WTC11 (cell line): Measurements from ENCODE around the gene KCNC2. TPM values are rescaled to one million over a fixed set of nuclear protein-coding genes. Genes with fewer than 3 reads are reported as not detected.

ENCODE experiments used
- ATAC-seq: fragments of 200-7000 bp; cut with Tn5 transposase; 2 replicates; pipeline ENCODE4 v1.10.0; 2021; ENCODE audit warnings: mild to moderate bottlenecking, moderate library complexity
- CTCF ChIA-PET: fragments of 300-600 bp; sonication (Branson Sonifier 250); formaldehyde crosslinking; loops from one replicate; lab custom pipeline; 2021; ENCODE audit warnings: antibody characterized with exemption; lab: Charles Lee
- POLR2A ChIA-PET: fragments of 350-600 bp; sonication (Branson Sonifier 250); formaldehyde crosslinking; loops from one replicate; lab custom pipeline; 2021; ENCODE audit warnings: antibody characterized with exemption; lab: Charles Lee
- DNase-seq: peaks from one replicate; pipeline ENCODE4 v3.0.0; 2021; ENCODE audit warnings: low spot score
- H3K27ac Mint-ChIP-seq: 2 replicates; pipeline ENCODE4 v1.8.0; 2021; ENCODE audit warnings: mixed read lengths
- H3K27me3 Mint-ChIP-seq: 2 replicates; pipeline ENCODE4 v1.8.0; 2021; ENCODE audit warnings: low read depth, mild to moderate bottlenecking, moderate library complexity, mixed read lengths
- H3K36me3 Mint-ChIP-seq: 2 replicates; pipeline ENCODE4 v1.8.0; 2021; ENCODE audit warnings: mixed read lengths
- H3K4me1 Mint-ChIP-seq: 2 replicates; pipeline ENCODE4 v1.8.0; 2022; ENCODE audit warnings: mixed read lengths
- H3K4me3 Mint-ChIP-seq: 2 replicates; pipeline ENCODE4 v1.8.0; 2021; ENCODE audit warnings: mild to moderate bottlenecking, moderate library complexity, mixed read lengths
- H3K9me3 Mint-ChIP-seq: 2 replicates; pipeline ENCODE4 v1.8.0; 2021; ENCODE audit warnings: mixed read lengths
- ELF4 ChIP-seq: sonication (generic); formaldehyde crosslinking; IDR thresholded peaks from 2 replicates; pipeline ENCODE4 v1.8.1; 2022; ENCODE audit warnings: low read depth, mild to moderate bottlenecking, moderate library complexity, missing genetic modification reagents
- GABPB1 ChIP-seq: sonication (generic); formaldehyde crosslinking; IDR thresholded peaks from 2 replicates; pipeline ENCODE4 v1.8.1; 2023; ENCODE audit warnings: mild to moderate bottlenecking, missing genetic modification reagents
- JAZF1 ChIP-seq: fragments of 250-450 bp; sonication (Bioruptor Pico); IDR thresholded peaks from 2 replicates; pipeline ENCODE4 v1.9.0; 2021; ENCODE audit warnings: moderate library complexity, mild to moderate bottlenecking, inconsistent platforms
- JUN ChIP-seq: sonication (generic); formaldehyde crosslinking; IDR thresholded peaks from 2 replicates; pipeline ENCODE4 v1.8.0; 2023; ENCODE audit warnings: mild to moderate bottlenecking, missing genetic modification reagents
- KAT7 ChIP-seq: sonication (generic); formaldehyde crosslinking; IDR thresholded peaks from 2 replicates; pipeline ENCODE4 v1.8.1; 2023; ENCODE audit warnings: missing genetic modification reagents, mild to moderate bottlenecking, borderline replicate concordance
- NR1H2 ChIP-seq: sonication (generic); formaldehyde crosslinking; IDR thresholded peaks from 2 replicates; pipeline ENCODE4 v1.9.0; 2021; ENCODE audit warnings: mild to moderate bottlenecking, moderate library complexity, missing genetic modification reagents
- OVOL2 ChIP-seq: fragments of 250-450 bp; sonication (Bioruptor Pico); IDR thresholded peaks from 2 replicates; pipeline ENCODE4 v1.9.0; 2021; ENCODE audit warnings: mild to moderate bottlenecking, borderline replicate concordance
- TEAD4 ChIP-seq: sonication (generic); formaldehyde crosslinking; IDR thresholded peaks from 2 replicates; pipeline ENCODE4 v1.8.0; 2022; ENCODE audit warnings: mild to moderate bottlenecking, missing genetic modification reagents
- TP53 ChIP-seq: sonication (generic); formaldehyde crosslinking; IDR thresholded peaks from 2 replicates; pipeline ENCODE4 v1.8.1; 2023; ENCODE audit warnings: mild to moderate bottlenecking, missing genetic modification reagents
- ZNF219 ChIP-seq: sonication (generic); formaldehyde crosslinking; IDR thresholded peaks from 2 replicates; pipeline ENCODE4 v1.8.0; 2023; ENCODE audit warnings: missing genetic modification reagents, mild to moderate bottlenecking, borderline replicate concordance
- ZNF263 ChIP-seq: sonication (generic); formaldehyde crosslinking; IDR thresholded peaks from 2 replicates; pipeline ENCODE4 v1.8.1; 2022; ENCODE audit warnings: low read depth, mild to moderate bottlenecking, moderate library complexity, missing genetic modification reagents
- ZNF317 ChIP-seq: sonication (generic); formaldehyde crosslinking; IDR thresholded peaks from 2 replicates; pipeline ENCODE4 v1.8.1; 2023; ENCODE audit warnings: low read depth, mild to moderate bottlenecking, moderate library complexity, missing genetic modification reagents, borderline replicate concordance
- ZNF423 ChIP-seq: fragments of 250-450 bp; sonication (Bioruptor Pico); IDR thresholded peaks from 2 replicates; pipeline ENCODE4 v2.1.2; 2022; ENCODE audit warnings: mild to moderate bottlenecking, moderate library complexity
- total RNA-seq: library from RNA; stranded (reverse); gene quantifications from 3 replicates; pipeline ENCODE4 v1.2.3, GENCODE V29; 2021
- TF ChIP-seq, protein P1 (sequence below): sonication (generic); formaldehyde crosslinking; IDR thresholded peaks from 2 replicates; pipeline ENCODE4 v1.8.0; 2022; ENCODE audit warnings: mild to moderate bottlenecking, missing genetic modification reagents
- TF ChIP-seq, protein P2 (sequence below): fragments of 250-450 bp; sonication (Bioruptor Pico); IDR thresholded peaks from 2 replicates; pipeline ENCODE4 v1.9.0; 2021; ENCODE audit warnings: mild to moderate bottlenecking
- TF ChIP-seq, protein P3 (sequence below): sonication (generic); formaldehyde crosslinking; IDR thresholded peaks from 2 replicates; pipeline ENCODE4 v1.8.0; 2022; ENCODE audit warnings: mild to moderate bottlenecking, missing genetic modification reagents
- TF ChIP-seq, protein P4 (sequence below): sonication (generic); formaldehyde crosslinking; conservative IDR thresholded peaks from 2 replicates; pipeline ENCODE4 v1.8.1; 2023; ENCODE audit warnings: mild to moderate bottlenecking, low read depth, missing genetic modification reagents, moderate library complexity
- TF ChIP-seq, protein P5 (sequence below): fragments of 250-450 bp; sonication (Bioruptor Pico); IDR thresholded peaks from 2 replicates; pipeline ENCODE4 v1.9.0; 2021; ENCODE audit warnings: mild to moderate bottlenecking, borderline replicate concordance
- TF ChIP-seq, protein P6 (sequence below): sonication (generic); formaldehyde crosslinking; IDR thresholded peaks from 2 replicates; pipeline ENCODE4 v1.8.0; 2023; ENCODE audit warnings: missing genetic modification reagents

The KCNC2 gene
- total RNA-seq, 1 experiment from 2014 or later, result not detected

DNA sequence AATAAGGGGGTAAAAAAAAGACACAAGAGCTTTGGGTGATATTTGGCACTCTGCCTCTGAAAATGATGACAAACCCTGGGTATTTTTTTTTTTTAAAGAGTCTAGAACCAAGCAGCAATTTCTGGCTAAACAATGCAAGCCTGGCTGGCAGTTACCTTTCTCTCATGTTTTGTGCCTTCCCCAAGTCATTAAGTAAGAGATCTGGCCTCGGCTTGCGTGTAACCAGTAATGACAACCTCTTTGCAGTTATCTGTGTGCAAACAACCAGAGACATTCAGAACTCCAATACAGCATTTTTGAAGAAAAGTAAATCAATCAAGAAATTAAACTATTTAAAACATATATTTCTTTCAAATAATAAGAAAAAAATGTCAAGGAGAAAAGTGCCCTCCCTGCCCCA is 167.5 kb downstream of the KCNC2 start:
- ATAC-seq (no peak), DNase-seq (no peak)
- Mint-ChIP-seq H3K4me3 (no peak overlapping the region), H3K27ac (no peak overlapping the region), H3K9me3 (no peaks in the 10 kb centered on the region)
- POLR2A ChIA-PET, result no interaction called here
- TF ChIP-seq, protein P1, sequence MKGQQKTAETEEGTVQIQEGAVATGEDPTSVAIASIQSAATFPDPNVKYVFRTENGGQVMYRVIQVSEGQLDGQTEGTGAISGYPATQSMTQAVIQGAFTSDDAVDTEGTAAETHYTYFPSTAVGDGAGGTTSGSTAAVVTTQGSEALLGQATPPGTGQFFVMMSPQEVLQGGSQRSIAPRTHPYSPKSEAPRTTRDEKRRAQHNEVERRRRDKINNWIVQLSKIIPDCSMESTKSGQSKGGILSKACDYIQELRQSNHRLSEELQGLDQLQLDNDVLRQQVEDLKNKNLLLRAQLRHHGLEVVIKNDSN (CRISPR knock-in tag), result no peak
- TF ChIP-seq NR1H2, result no peak
- TF ChIP-seq, protein P2, sequence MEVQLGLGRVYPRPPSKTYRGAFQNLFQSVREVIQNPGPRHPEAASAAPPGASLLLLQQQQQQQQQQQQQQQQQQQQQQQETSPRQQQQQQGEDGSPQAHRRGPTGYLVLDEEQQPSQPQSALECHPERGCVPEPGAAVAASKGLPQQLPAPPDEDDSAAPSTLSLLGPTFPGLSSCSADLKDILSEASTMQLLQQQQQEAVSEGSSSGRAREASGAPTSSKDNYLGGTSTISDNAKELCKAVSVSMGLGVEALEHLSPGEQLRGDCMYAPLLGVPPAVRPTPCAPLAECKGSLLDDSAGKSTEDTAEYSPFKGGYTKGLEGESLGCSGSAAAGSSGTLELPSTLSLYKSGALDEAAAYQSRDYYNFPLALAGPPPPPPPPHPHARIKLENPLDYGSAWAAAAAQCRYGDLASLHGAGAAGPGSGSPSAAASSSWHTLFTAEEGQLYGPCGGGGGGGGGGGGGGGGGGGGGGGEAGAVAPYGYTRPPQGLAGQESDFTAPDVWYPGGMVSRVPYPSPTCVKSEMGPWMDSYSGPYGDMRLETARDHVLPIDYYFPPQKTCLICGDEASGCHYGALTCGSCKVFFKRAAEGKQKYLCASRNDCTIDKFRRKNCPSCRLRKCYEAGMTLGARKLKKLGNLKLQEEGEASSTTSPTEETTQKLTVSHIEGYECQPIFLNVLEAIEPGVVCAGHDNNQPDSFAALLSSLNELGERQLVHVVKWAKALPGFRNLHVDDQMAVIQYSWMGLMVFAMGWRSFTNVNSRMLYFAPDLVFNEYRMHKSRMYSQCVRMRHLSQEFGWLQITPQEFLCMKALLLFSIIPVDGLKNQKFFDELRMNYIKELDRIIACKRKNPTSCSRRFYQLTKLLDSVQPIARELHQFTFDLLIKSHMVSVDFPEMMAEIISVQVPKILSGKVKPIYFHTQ (CRISPR knock-in tag), result no peak
- no peak for TF ChIP-seq ELF4 (CRISPR knock-in tag)
- TF ChIP-seq ZNF219 (CRISPR knock-in tag), result no peak
- TF ChIP-seq KAT7 (CRISPR knock-in tag), result no peak
- TF ChIP-seq ZNF263, result no peak
- TF ChIP-seq GABPB1 (CRISPR knock-in tag), result no peak
- TF ChIP-seq, all 79 proteins: peak for 0
- H3K36me3 Mint-ChIP-seq, result no peaks in the 10 kb centered on the region
- CTCF ChIA-PET, result no interaction called here
- H3K27me3 Mint-ChIP-seq, result no peaks in the 10 kb centered on the region
- no peaks in the 10 kb centered on the region for H3K4me1 Mint-ChIP-seq

DNA sequence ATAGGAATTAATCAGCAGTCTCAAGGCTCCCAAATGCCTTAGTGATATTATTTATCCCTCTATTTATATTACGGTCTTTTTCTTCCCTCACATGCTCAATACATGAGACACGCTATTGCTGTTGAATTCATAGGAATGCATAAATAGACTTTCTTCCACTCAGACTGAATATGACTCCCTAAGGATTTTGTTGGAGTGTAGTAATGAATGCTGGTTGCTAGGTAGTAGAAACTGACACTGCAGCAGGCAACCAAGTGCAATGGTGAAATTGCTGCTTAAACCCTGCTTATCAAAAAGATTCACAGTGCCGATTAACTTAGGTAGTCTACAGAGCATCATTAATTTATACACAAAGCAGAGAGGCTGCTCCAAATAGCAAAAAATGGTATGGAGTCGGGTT is 168.2 kb downstream of the KCNC2 start:
- POLR2A ChIA-PET, result no interaction called here
- no peak overlapping the region for H3K27ac Mint-ChIP-seq

DNA sequence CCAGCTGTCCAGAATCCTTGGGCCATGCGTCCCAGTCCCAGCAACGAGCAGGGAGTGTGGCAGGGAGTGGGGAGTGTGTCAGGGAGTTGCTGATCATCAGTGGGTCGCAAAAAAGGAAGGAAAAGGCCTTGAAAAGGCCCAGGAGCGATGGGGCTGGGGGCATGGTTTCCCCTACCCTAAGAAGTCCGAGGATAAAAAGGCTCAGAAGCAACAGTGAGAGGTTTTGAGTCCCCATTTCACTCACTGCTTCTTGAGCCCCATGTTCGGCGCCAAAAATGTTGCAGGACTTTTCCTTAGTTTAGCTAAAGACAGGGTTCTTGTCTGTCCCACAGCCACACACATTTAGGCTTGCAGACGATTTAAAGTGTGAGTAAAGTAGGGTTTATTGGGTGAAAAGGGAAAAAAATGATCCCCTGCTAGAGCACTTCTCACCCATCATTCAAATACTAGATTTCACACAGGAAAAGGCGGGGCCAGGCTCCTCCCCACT is 189.5 kb downstream of the KCNC2 start:
- Mint-ChIP-seq H3K36me3 (peaks cover 34% of the 10 kb centered on the region), H3K4me3 (no peak overlapping the region), H3K4me1 (peaks cover 7% of the 10 kb centered on the region), H3K27ac (no peak overlapping the region), H3K27me3 (0 out of 2 replicates have a peak, but pooled peaks cover 4% of the 10 kb centered on the region), H3K9me3 (peaks cover 75% of the 10 kb centered on the region)
- CTCF ChIA-PET, result no interaction called here
- POLR2A ChIA-PET, result no interaction called here
- DNase-seq (no peak), ATAC-seq (no peak)
- no peak for TF ChIP-seq TEAD4 (CRISPR knock-in tag)
- no peak for TF ChIP-seq ZNF263
- TF ChIP-seq JUN (CRISPR knock-in tag), result no peak
- TF ChIP-seq, protein P3, sequence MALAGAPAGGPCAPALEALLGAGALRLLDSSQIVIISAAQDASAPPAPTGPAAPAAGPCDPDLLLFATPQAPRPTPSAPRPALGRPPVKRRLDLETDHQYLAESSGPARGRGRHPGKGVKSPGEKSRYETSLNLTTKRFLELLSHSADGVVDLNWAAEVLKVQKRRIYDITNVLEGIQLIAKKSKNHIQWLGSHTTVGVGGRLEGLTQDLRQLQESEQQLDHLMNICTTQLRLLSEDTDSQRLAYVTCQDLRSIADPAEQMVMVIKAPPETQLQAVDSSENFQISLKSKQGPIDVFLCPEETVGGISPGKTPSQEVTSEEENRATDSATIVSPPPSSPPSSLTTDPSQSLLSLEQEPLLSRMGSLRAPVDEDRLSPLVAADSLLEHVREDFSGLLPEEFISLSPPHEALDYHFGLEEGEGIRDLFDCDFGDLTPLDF (CRISPR knock-in tag), result no peak
- no peak for TF ChIP-seq TP53 (CRISPR knock-in tag)
- no peak for TF ChIP-seq JAZF1
- TF ChIP-seq, protein P4, sequence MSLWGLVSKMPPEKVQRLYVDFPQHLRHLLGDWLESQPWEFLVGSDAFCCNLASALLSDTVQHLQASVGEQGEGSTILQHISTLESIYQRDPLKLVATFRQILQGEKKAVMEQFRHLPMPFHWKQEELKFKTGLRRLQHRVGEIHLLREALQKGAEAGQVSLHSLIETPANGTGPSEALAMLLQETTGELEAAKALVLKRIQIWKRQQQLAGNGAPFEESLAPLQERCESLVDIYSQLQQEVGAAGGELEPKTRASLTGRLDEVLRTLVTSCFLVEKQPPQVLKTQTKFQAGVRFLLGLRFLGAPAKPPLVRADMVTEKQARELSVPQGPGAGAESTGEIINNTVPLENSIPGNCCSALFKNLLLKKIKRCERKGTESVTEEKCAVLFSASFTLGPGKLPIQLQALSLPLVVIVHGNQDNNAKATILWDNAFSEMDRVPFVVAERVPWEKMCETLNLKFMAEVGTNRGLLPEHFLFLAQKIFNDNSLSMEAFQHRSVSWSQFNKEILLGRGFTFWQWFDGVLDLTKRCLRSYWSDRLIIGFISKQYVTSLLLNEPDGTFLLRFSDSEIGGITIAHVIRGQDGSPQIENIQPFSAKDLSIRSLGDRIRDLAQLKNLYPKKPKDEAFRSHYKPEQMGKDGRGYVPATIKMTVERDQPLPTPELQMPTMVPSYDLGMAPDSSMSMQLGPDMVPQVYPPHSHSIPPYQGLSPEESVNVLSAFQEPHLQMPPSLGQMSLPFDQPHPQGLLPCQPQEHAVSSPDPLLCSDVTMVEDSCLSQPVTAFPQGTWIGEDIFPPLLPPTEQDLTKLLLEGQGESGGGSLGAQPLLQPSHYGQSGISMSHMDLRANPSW (CRISPR knock-in tag), result no peak
- no peak for TF ChIP-seq ZNF317 (CRISPR knock-in tag)
- TF ChIP-seq ZNF423, result no peak
- TF ChIP-seq OVOL2, result no peak
- TF ChIP-seq, protein P5, sequence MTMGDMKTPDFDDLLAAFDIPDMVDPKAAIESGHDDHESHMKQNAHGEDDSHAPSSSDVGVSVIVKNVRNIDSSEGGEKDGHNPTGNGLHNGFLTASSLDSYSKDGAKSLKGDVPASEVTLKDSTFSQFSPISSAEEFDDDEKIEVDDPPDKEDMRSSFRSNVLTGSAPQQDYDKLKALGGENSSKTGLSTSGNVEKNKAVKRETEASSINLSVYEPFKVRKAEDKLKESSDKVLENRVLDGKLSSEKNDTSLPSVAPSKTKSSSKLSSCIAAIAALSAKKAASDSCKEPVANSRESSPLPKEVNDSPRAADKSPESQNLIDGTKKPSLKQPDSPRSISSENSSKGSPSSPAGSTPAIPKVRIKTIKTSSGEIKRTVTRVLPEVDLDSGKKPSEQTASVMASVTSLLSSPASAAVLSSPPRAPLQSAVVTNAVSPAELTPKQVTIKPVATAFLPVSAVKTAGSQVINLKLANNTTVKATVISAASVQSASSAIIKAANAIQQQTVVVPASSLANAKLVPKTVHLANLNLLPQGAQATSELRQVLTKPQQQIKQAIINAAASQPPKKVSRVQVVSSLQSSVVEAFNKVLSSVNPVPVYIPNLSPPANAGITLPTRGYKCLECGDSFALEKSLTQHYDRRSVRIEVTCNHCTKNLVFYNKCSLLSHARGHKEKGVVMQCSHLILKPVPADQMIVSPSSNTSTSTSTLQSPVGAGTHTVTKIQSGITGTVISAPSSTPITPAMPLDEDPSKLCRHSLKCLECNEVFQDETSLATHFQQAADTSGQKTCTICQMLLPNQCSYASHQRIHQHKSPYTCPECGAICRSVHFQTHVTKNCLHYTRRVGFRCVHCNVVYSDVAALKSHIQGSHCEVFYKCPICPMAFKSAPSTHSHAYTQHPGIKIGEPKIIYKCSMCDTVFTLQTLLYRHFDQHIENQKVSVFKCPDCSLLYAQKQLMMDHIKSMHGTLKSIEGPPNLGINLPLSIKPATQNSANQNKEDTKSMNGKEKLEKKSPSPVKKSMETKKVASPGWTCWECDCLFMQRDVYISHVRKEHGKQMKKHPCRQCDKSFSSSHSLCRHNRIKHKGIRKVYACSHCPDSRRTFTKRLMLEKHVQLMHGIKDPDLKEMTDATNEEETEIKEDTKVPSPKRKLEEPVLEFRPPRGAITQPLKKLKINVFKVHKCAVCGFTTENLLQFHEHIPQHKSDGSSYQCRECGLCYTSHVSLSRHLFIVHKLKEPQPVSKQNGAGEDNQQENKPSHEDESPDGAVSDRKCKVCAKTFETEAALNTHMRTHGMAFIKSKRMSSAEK (CRISPR knock-in tag), result no peak

More for the DNA sequence above, 168.2 kb downstream of the KCNC2 start:
- Mint-ChIP-seq H3K4me3 (no peak overlapping the region), H3K36me3 (no peaks in the 10 kb centered on the region), H3K27me3 (no peaks in the 10 kb centered on the region)
- TF ChIP-seq, protein P6, sequence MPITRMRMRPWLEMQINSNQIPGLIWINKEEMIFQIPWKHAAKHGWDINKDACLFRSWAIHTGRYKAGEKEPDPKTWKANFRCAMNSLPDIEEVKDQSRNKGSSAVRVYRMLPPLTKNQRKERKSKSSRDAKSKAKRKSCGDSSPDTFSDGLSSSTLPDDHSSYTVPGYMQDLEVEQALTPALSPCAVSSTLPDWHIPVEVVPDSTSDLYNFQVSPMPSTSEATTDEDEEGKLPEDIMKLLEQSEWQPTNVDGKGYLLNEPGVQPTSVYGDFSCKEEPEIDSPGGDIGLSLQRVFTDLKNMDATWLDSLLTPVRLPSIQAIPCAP (CRISPR knock-in tag), result no peak
- TF ChIP-seq JAZF1, result no peak
- TF ChIP-seq, all 79 proteins: peak for 0
- H3K9me3 Mint-ChIP-seq, result no peaks in the 10 kb centered on the region
- ATAC-seq, result no peak
- H3K4me1 Mint-ChIP-seq, result no peaks in the 10 kb centered on the region
- no peak for DNase-seq
- CTCF ChIA-PET, result no interaction called here
